GM12892 (cell line): ENCODE measurements around the gene MBNL1.
A peak's percentile ranks its signal among the peaks of the same experiment; 100 is the strongest.
"Not testable (repeated sequence)": the region's sequence is repeated elsewhere in the genome, so short reads cannot be mapped to it uniquely, and the experiment has no call there.

Experiments used
- DNase-seq: peaks from one replicate; pipeline ENCODE4 v3.0.0; 2011; ENCODE audit not compliant: insufficient read length
- FAIRE-seq: peaks from 2 replicates; lab custom pipeline; 2011; peaks lifted over from hg19 to GRCh38; lab: Jason Lieb, UNC
- POLR2A ChIP-seq: IDR thresholded peaks from 2 replicates; pipeline ENCODE4 v1.6.1; 2011; ENCODE audit warnings: low read depth, low read length, control low read depth
- POLR2AphosphoS5 ChIP-seq: IDR thresholded peaks from 2 replicates; pipeline ENCODE4 v1.6.1; 2011; ENCODE audit warnings: low read depth, low read length, control low read depth
- TAF1 ChIP-seq: IDR thresholded peaks from 2 replicates; pipeline ENCODE4 v1.6.1; 2011; ENCODE audit warnings: low read depth, mild to moderate bottlenecking, control low read depth, low read length, borderline replicate concordance

Gene MBNL1

DNA sequence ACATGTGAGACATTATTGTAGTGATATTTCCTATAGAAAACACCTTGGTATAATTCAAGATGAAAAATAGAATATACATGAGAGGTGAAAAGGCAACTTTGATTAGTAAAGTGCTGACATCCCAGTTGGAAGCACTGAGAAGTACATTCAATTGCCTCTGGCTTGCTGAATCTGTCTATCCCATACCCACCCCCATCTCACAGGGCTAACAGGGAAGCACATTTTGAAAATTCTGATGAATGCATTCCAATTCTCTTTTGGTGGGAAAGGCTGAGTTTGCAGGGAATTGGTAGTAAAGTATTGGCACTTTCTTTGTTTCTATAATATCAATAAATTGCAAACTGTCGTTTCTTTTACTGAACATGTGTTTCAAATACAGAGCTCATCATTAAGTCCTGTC lies 122.9 kb downstream of the MBNL1 start:
- FAIRE-seq = no peak
- TF ChIP-seq TAF1 (no peak), POLR2AphosphoS5 (no peak), POLR2A (no peak)
- DNase-seq = no peak

DNA sequence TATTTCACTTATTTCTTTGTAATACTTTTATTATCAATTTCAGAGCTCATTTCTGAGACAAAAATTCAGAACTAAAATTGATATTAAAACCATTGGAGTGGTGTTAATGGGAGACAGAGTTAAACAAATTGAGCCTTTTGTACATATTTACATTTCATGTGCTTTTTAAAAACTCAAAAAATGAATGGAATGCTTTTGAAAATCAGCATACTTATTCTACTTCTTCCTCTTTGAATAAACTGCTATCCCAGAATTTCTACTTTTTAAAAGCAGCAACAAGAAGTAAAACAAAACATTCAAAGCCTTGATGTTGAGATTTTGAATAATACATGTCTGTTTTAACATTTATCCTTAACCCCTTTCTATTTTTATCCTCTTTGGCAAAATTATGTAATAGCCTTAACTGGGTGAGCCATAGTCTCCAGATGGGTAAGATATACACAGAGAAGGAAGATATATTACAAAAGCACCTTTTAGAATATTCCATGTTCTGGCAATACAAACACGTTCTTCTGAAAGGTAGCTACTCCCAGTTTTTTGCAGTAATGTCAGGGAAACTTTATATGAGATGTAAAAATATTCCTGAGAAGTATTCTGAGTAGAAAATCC lies 123.6 kb downstream of the MBNL1 start:
- FAIRE-seq (no peak), DNase-seq (no peak)
- no peak for TF ChIP-seq POLR2AphosphoS5
- no peak for TF ChIP-seq TAF1
- TF ChIP-seq POLR2A = no peak

DNA sequence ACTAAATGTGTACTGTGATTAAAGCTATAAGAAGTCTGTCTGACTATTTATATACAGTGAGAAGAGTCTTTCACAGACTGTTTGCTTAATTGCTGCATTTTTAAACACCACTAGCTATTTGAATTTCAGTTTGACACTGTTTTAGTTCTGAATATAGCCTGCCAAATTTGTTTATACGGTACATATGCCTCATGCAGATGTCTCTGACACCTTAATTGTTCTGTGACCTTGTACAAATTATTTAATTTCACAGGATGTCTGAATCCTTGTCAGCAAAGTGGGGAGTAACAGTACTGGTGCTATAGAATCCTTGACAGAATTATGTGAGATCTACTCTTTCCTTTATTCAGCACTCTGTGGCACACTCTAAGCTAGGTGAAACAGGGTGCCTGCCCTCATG lies 125.5 kb downstream of the MBNL1 start:
- FAIRE-seq (no peak), DNase-seq (no peak)
- TF ChIP-seq POLR2AphosphoS5 = no peak
- TF ChIP-seq POLR2A = no peak
- no peak for TF ChIP-seq TAF1

DNA sequence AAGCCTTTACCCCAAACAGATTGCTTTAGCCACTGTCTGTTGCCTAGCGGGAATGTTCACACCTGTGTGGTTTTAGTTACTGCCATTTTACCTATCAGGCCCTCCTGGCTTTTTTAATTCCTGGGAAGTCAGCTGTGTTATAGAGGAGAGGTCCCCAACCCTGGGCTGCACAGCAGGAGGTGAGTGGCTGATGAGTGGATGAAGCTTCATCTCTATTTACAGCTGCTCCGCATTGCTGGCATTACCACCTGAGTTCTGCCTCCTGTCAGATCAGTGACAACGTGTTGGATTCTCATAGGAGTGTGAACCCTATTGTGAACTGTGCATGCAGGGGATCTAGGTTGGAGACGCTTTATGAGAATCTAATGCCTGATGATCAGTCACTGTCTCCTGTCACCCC lies 127.0 kb downstream of the MBNL1 start:
- DNase-seq = no peak
- TF ChIP-seq TAF1 = no peak
- TF ChIP-seq POLR2A = no peak
- no peak for TF ChIP-seq POLR2AphosphoS5
- FAIRE-seq = no peak

DNA sequence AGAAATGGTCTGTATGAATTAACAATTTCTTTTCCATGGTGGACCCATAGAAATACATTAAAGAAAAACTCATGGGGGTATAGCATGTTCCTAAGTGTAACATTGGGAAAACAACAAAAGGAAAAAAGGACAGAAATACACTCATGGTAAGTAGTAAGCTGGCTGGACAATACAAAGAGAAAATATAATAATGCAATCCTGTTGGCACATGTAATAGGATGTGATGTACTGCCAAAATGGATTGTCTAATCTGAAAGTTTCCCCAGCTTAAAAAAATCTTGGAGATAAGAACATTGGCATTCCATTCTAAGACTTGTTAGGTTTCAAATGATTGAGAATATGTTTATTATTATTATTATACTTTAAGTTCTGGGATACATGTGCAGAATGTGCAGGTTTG lies 128.1 kb downstream of the MBNL1 start:
- FAIRE-seq (no peak), DNase-seq (no peak)
- no peak for TF ChIP-seq TAF1
- TF ChIP-seq POLR2AphosphoS5 = no peak
- TF ChIP-seq POLR2A = no peak

DNA sequence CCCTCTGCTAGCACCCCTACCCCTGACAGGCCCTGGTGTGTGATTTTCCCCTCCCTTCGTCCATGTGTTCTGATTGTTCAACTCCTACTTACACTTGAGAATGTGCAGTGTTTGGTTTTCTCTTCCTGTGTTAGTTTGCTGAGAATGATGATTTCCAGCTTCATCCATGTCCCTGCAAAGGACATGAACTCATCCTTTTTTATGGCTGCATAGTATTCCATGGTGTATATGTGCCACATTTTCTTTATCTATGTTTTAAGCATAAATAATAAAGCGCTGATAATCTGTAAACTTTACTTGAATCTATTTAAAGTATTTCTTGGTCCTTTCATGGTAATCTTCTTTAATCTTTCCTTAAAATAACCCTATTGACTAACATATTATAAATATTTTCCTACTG lies 128.6 kb downstream of the MBNL1 start:
- not testable (repeated sequence) for FAIRE-seq, DNase-seq

DNA sequence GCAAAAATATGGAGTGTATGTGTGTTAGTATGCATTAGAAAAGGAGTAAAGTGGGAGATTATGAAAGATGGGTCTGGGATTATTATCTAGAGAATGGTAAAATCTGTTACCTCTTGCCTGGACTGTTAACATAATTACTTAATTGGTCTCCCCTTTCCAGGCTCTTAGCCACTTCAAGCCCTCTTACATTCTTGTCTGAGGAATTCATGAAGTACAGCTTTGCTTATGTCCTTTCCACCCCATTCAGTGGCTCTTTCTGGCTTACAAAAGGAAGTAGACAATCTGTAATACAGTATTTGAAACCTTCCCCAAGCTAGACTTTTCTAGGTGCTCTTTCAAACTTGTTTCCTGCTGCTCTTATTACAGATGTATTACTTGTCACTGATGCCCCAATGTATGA lies 129.8 kb downstream of the MBNL1 start:
- no peak for DNase-seq
- TF ChIP-seq POLR2A (no peak), TAF1 (no peak), POLR2AphosphoS5 (no peak)
- FAIRE-seq = no peak

DNA sequence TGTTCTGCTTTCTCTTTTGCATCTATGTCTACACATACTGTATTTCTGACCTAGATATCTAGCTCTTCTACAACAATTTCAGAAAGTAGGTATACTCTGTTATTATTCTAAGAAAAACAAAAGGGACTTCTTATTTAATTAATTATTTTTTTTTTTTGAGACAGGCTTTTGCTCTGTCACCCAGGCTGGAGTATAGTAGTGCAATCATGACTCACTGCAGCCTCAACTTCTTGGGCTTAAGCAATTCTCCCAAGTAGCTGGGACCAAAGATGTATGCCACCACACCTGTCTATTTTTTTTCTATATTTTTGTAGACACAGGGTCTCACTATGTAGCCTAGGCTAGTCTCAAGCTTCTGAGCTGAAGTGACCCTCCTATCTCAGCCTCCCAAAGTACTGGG lies 130.6 kb downstream of the MBNL1 start:
- no peak for DNase-seq
- FAIRE-seq = no peak
- TF ChIP-seq POLR2AphosphoS5 = no peak
- TF ChIP-seq POLR2A = no peak
- no peak for TF ChIP-seq TAF1

DNA sequence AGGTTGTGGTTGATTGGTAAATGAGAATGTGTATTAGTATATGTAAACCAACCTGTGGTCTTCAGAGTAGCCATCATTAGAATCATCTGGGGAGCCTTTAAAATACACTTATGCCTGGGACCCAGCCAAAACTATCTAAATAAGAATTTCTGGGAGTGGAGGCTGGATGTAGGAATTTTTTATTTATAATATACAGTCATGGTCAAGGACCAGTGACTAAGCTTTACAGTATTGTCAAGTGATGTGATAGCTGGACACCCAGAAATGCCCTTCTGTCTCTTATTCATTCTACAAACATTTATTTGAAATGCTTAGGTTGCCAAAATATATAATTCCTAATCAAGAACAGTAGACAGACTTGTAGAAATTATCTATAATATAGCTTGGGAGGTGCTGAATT lies 132.2 kb downstream of the MBNL1 start:
- TF ChIP-seq TAF1 (no peak), POLR2AphosphoS5 (no peak), POLR2A (no peak)
- DNase-seq (no peak), FAIRE-seq (no peak)

DNA sequence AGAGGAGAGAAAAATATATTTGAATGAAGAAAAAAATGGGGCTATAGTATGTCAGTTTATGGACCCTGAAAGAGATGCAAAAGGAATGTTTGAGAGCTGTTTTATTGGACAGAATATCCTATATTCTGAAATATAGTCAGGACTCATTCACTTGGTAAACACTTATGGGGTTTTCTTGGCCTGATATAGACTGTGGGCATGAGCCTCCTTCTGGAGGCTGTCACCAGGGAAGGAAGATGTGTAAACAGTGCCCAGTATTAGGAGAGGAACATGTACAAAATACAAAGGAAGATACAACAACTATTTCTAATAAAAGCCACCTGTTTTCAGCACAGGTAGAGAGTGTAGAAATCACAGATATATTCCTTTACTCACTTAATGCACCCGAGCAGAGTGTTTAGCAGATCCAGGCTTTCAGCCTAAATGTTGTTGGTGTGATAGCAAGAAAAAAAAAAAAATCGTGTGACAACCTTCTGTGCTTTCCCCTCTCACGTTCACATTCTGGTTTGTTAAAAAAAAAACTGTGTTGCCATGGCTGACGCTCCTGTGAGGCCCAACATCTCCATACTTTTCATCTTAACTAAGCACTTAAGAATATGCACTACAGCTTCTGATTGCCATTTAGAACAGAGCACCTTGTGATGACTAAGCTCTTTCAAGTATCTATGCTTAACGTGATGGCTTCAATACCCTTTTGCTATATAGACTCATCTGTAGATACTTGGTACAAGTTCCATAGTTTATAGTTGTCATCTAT lies 134.1 kb downstream of the MBNL1 start:
- FAIRE-seq (no peak), DNase-seq (no peak)
- TF ChIP-seq TAF1 (no peak), POLR2AphosphoS5 (no peak), POLR2A (no peak)

DNA sequence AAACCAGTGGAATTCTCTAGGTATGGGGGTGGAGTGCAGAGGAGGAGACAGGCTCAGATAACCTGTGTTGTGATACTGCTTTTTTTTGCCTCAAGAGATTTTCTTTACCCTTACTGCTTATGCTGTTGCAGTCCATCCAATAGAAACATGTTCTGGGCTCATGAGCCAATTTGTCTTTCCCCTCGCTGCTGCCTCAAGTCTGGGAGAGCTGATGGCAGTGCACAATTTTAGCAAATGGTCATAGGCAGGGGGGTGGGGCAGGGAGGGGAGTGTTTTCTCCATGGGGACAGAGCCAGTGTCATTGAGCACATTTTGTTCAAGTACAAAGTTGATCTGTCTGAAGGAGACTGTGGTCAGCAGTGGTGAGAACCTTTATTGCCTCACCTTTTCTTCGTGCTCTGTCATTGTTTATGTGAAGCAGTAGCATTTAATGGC lies 134.9 kb downstream of the MBNL1 start:
- DNase-seq = no peak
- no peak for FAIRE-seq
- no peak for TF ChIP-seq POLR2A
- no peak for TF ChIP-seq TAF1
- TF ChIP-seq POLR2AphosphoS5 = no peak

DNA sequence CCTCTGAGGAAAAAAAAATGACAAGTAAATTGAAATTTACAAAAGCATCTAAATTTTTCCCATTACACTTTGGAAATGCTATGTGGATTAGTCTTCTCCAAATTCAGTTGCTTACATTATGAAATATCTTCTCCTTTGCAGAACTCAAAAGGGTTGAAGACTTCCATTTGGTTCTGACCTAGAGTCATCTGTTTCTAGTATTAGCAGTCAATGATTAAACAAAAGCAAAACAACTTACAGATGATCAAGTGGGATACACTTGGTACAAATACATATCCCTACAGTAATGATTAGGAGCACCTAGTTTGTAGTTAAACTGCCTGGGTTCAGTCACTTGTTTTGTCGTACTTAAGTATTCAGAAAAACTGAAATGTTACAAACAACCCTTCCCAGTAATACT lies 136.2 kb downstream of the MBNL1 start:
- DNase-seq = no peak
- peak; percentile 42 for FAIRE-seq
- TF ChIP-seq POLR2A (no peak), POLR2AphosphoS5 (no peak)
